ENCODE measurements around the gene ZBTB7A.

Gene ZBTB7A

DNA sequence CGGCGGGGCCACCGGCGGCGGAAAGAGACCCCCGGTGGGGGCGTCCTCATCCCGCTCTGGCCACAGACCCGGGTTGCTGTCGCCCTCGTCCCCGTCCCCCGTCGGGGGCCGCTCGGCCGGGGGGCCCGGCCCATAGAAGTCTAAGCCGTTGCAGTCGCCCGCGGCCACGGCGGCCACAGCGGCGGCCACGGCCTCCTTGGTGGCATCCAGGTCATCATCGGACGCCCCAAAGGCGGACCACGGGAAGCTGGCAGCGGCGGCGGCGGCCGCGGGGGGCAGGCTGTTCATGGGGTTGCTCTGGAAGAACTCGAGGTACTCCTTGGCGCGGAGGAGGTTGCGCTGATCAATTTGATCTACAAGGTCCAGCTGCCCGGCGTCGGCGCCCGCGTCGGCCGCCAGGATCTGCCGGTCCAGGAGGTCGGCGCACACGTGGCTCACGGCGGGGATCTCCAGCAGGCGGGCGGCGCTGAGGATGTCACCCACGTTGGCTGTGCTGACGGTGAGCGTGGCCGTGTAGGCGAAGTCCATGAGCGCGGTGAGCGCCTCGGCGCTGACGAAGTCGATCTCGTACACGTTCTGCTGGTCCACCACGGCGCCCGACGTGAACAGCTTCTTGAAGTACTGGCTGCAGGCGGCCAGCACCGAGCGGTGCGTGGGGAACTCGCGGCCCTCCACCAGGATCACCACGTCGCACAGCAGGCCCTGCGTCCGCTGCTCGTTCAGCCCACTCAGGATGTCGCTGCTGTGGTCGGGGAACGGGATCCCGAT lies 12.1 kb downstream of the ZBTB7A start:
- no peak for DNase-seq (ENCODE audit: low read depth in 2 of 3, low spot score in 2 of 3)

DNA sequence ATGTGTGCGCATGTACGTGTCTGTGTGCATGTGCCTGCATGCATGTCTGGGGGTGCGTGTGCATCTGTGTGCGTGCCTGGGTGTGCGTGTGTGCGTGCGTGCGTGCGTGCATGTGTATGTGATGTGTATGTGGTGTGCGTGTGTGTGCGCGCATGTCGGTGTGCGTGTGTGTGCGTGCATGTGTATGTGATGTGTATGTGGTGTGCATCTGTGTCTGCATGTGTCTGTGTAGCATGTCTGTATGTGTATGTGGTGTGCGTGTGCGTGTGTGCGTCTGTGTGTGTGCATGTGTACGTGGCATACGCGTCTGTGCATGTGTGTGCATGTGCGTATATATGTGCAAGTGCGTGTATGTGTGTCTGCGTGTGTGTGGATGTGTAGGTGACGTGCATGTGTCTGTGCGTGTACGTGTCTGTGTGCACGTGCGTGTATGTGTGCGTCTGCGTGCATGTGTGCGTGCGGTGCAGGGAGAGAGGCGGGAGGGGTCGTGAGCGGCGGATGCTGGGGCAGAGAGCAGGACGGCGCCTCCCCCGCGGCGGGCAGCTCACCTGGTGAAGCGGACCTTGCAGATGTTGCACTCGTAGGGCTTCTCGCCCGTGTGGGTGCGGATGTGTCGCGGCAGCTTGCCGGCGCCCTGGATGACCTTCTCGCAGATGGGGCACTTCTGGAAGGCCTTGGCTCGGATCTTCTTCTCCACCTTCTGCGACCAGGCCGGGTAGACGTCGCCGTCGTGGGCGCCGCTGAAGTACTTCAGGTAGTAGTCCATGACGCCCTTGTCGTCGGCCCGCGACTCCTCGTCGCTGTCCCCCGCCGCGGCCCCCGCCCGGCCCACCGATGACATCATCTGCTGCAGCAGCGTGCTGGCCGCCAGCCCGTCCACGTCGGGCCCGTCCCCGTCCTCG lies 13.0 kb downstream of the ZBTB7A start:
- no peak for DNase-seq (ENCODE audit: low read depth in 2 of 3, low spot score in 2 of 3)

DNA sequence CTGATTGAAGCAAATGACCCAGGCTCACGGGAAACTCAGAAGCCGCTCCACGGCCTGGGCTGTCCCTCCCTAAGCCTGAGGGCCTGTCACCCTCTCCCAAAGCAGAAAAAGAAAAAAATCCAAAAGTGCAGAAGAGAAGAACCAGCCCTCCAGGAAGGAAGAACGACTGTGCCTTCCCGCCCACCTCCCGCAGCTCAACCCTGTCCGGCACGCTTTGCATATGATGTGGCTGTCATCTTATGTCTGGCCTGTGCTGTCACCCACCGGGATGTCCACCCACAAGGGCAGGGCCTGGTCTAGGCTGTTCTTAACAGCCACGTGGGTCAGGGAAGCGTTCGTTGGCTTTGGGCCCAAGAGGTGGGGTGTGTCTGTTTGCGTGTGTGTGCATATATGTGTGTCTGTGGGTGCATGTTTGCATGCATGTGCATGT lies 13.7 kb downstream of the ZBTB7A start:
- no peak for DNase-seq (ENCODE audit: low read depth in 2 of 3, low spot score in 2 of 3)

DNA sequence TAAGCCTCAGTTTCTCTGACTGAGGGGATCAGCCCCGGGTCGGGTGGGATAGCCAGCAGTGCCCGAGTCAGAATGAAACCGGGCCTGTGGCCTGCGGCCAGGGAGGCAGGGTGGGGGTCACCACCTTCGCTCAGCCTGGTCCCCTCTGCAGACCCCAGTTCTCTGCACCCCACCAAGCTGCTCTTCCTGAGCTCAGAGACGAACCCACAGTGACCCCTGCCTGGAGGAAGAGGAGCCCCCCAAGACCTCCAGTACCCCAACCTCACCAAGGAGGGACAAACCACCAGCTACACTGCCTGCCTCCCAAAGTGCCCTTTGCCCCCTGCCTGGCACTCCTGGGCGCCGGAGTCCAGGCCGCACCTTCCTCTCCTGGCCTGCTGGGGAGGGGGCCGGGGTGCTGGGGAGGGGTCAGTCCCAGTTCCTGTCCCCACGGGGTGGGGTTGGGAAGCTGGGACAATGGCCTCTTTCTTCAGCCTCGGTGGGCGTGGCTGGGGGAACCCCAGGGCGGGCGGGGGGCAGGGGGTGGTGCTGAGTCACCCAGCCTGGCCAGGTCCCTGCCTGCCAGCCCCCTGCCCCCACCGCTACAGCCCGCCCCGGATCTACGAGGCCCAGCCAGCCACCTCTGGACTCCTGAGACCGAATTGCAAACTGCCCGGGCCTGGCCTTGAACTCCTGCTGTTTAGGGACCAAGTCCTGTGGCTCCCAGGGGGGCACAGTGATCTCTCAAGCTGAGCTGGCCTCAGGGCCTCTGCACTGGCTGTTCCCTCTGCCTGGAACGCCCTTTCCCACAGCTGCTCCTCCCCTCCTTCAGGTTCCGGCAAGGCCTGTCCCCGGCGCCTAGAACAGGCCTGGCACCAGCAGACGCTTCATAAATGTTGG lies 14.3 kb downstream of the ZBTB7A start:
- no peak for DNase-seq (ENCODE audit: low read depth in 2 of 3, low spot score in 2 of 3)

DNA sequence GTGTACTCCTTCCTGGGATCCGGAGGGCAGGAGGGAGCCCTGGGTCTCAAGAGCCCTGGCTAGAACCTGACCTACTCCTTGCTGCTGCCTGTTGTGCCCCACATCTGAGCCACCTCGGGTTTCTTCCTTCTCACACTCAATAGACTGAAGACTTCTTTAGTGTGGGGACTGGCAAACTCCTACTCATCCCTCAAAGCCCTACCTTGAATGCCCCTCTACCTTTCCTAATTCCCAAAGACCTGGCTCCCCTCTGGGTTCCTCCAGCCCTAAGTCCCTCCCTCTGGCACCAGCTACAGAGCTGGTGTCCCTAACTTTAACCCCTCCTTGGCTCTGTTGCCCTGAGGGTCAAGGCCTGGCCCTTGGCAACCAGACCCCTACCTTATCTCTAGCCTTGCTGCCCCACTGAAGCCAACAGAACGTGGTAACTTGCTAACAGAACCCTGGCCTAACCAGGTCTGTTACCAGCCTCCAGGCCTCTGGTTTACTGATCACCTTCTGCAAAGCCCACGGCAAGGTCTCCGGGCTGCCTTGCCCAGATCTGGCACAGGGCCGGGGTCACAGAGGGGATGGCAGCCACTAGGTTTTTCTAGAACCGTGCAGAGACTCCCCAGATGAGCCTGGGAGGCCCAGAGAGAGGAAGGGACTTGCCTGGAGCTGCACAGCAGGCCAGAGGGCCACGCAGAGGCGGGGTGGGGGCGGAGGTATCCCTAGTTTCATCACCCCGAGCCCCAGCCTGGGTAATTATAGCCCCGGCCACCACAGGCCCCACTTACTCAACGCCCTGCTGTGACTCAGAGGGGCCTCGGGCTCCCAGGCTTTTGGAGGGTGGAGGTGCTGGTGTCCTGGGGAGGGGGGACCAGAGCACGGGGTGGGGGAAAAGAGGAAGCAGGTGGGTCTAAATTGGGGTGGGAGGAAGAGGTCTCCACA lies 15.3 kb downstream of the ZBTB7A start:
- peak in 1 of 3 experiments; percentile 44 for DNase-seq (ENCODE audit: low read depth in 2 of 3, low spot score in 2 of 3)

DNA sequence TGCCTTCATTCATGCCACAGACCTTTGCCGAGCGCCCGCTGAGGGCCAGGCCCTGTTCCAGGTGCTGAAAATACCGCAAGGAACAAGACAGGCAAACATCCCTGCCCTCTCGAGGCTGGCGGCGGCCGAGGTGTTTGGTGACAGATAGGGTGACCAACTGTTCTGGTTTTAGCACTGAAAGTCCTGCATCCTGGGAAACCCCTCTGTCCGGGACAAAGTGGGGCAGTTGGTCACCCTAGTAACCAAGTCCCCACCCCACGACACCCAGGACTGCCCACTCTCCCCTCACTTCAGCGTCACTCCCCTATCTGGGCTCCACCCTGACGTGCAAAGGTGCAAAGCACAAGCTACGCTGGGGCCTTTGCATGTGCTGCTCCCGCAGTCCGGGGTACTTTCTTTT lies 17.3 kb downstream of the ZBTB7A start:
- no peak for DNase-seq (ENCODE audit: low read depth in 2 of 3, low spot score in 2 of 3)

DNA sequence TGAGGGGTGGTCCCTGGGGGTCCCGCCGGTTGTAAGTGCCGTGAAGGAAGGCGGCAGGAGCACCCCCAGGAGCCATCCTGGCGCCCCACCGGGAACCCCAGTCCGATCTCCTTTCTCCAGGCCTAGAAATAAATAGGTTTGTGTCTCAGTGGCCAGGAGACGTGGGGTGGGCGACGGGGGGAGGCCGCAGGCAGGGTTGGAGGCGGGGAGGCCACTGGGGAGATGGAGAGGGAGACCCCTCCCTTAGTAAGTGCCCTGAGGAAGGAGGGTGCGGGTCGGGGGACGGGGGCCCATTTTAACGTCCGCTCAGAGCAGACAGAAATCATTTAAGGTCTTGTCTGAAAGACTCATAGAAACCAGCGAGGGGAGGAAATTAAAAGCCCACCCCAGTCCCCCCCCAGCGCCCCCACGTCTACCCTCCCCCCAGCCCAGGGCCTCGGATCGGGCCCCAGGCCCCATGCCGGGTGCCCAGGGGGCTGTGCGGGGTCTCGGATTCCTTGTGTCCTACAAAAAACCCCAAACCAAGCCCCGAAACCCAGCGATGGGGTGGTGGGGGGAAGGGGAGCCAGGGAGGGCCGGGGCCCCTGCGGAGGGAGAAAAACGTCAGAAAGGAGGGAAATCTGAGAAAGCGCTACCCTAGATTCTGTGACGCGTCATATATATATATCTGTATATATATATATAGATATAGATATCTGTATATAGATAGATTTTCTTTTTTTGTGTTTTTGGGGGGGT lies 19.6 kb downstream of the ZBTB7A start:
- no peak for DNase-seq (ENCODE audit: low read depth in 2 of 3, low spot score in 2 of 3)

DNA sequence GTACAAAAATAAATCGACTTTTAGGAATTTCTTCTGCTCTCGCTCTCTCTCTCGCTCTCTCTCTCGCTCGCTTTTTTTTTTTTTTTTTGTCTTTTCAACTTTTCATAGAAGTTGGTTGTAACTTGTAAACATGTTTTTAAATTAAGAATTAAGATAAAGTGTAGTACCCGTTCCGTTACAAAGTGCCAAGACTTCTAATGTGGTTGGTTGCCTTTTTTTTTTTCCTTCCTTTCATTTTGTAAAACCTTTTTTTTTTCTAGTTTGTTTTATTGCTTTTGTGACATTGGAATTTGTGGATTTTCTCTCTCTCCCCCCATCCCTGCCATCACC lies 20.4 kb downstream of the ZBTB7A start:
- no peak for DNase-seq (ENCODE audit: low read depth in 2 of 3, low spot score in 2 of 3)

DNA sequence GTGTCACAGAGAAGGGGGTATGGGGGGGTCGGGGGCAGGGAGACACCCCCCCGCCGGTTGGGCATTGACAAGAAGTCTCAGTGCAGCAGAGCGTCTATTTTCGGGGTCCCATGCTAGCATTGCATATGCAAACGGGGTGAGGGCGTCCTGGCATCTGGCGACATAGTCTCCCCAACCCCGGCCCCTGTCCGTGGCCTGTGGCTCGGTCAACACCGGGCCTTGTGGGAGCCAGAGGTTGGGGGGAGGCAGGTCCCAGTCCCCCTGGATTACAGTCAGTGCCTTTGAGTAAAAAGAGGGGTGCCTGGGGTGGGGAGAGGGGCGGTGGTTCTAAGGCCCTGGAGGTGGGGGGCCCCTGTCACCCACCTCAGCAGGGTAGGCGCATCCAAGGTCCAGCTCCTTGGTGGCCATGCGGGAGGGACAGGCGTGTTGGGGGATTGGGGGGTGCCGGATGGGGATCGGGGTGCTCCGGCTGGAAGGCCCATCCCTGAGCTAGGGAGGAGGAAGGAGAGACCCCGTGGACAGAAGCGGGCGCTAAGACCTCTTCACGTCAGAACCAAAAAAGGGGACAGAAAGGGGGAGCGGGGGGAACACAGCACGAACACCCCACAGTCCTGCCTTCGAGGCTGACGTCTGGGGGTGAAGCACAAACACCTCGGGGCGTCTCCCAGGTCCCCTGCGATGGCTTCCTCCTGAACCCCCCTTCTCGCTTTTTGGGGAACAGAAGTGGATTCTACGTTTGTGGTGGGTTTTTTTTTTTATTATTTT lies 20.9 kb downstream of the ZBTB7A start:
- no peak for DNase-seq (ENCODE audit: low read depth in 2 of 3, low spot score in 2 of 3)

DNA sequence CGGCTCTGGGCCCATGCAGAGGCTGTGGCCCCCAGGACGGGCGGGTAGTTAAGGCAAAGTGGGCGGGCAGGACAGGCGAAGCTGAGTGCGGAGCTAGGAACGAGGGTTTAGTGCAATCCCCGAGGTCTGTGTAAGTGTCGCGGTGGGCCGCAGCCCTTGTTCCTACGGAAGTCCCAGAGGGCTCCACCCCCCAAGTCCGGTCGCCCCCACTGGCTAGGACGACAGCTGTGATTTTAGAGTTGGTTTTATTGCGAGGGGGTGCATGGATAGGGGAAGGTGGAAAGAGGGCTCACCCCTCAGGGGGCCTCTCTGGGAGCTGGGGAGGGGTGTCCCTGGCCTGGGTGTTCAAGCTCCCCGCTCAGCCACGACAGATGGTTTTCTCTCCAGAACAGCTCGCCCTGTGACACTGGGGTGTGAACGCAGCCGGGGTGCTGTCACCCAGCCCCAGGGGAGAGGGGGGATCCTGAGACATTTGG lies 21.7 kb downstream of the ZBTB7A start:
- no peak for DNase-seq (ENCODE audit: low read depth in 2 of 3, low spot score in 2 of 3)

DNA sequence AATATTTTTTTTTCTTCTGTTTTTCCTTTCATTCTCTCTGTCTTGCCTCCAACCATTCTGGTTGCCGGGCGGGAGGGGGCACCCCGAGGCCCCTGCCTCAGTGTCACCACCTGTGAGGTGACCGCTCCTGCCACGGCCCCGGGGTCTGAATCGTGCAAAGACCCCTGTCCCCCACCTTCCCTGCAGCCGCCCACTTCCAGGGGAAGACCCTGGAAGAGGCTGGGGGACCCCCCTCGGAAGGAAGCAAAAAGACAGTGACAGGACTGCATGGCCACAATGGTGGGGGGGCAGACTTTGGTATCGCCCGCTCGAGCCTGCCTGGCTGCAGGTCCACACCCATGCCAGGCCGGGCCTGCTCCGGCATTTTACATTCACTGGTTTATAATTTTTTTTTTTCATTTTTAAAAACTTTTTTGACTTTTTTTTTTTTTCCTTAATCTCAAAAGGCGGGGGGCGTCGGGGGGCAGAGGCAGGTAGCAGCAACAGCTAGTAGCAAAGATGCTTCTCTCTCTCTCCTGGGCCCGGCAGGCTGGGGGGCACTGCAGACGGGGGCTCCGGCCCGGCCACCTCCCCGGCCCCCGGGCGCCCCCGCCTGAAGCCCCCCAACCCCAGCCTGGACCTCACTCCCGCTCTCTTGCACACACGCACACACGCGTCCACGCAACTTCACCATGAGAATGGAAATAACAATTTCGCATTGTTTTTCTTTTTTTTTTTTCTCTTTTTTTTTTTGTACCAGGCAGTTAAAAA lies 22.6 kb downstream of the ZBTB7A start:
- DNase-seq (ENCODE audit: low read depth in 2 of 3, low spot score in 2 of 3) = no peak

DNA sequence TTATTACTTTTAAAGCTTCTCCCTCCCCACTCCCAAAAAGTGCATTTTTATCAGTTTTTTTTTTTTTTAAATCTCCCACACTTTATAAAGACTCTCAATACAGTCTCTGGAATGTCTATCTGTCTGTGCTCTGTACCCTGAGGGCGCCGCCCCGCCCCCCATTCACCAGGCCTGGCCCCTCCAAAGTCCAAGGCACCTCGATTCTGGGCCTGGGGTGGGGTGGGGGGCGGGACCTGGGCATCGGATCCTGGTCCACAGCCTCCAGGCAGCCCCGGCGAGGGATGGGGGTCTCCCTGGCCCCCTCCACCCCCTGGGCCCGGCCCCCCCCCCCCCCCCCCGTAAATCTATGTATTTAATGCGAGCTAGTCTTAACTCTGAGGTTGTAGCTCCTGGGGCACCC lies 23.3 kb downstream of the ZBTB7A start:
- DNase-seq (ENCODE audit: low read depth in 2 of 3, low spot score in 2 of 3) = no peak

DNA sequence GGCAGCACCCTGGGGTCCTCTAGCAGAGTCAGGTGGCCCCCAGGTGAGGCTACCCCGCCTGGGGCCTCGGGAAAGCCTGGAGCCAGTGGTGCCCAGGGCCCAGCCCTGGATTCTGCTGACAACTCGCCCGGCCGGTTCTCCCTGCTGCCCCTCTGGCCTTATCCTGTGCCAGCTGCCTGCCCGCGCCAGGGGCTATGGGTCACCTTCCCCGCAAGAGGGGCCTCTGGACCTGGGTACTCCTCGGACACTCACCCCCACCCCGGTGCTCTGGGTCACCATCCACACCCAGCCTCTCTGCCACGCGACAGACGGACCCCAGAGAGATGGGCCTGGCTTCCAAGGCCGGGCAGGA lies 24.0 kb downstream of the ZBTB7A start:
- DNase-seq (ENCODE audit: low read depth in 2 of 3, low spot score in 2 of 3) = no peak

DNA sequence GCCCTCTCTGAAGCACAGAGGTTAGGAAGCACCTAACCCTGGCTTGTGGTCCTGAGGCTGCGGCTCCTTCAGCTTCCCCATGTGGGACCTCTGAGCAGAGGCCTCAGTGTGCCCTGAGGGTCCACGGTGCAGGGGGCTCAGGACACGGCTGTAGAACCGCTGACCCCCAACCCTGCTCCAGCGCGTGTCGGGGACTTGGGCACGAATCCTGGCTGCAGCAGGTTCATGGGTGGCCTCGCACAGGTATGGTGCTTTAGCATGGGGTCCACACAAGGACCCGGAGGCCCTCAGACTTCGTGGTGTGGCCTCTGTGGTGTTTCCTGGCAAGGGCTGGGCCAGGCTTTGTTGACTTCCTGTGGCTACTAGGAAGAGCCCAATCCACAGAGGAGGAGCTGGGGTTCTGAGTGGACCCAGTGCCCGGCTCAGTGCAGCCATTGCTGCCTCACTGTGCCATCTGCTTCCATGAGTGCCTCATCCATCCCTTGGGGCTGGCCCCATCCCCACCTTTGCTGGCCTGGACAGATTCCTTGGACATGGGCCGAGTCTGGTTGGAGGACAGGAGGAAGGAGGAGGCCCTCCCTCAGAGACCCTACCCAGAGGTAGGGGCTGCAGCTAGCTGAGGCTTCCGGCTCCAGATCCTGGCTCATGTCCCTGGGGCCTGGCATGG lies 24.5 kb downstream of the ZBTB7A start:
- DNase-seq (ENCODE audit: low read depth in 2 of 3, low spot score in 2 of 3) = no peak

DNA sequence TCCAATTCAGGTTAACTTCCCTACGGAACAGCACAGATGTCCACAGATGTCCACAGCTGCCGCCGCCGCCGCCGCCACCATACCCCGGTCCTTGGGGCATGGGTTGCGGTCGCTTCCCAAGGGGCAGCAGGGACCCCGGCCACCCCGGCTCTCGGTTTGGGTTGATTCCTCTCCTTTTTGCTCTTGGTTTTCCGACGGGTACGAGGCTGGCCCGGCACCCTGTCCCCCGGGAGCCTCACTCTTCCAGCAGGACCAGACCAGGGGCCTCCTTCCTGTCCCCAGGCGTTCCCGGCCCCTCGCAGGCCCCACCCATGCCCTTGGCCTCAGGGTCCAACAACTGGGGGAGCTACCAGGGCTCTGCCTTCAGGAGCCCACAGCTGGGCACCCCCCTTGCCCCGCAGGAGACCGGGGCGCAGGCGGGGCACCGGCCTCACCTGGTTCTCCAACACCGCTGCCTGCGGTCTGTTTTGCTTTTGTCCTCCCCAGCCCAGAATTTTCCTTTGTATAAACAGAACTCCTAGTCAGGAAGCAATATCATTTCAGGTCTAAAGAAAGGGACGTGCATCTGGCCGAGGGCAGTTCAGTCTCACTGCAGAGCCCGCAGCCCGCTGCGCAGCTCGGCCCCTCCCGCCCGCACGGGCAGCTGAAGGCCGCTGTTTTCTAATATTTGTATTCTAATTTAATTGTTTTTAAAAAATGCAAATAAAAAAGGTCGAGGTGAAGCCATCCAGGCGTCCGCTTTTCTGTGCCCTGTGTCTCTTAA lies 27.9 kb downstream of the ZBTB7A start:
- no peak for DNase-seq (ENCODE audit: low read depth in 2 of 3, low spot score in 2 of 3)

DNA sequence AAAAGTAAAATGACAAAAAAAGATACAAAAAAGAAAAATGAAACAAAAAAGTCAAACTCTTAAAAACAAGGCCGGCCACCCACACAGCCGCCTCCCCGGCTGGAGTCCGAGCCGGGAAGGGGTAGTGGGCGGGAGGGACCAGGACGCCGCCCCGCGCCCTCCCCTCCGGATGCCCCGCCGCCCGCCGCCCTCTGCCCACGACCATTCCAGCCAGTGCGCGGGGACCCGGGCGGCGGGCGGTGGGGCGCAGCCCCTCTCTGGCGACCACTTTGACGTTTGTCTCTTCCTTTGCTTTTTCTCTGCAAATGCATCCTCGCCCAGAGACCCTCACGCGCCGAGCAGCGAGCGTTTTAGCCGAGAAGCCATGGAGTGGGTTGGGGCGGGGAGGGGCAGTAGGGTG lies 28.6 kb downstream of the ZBTB7A start:
- DNase-seq (ENCODE audit: low read depth in 2 of 3, low spot score in 2 of 3) = no peak
